GM15510 (cell line): ENCODE measurements around the gene TBX1.

Experiments
- POLR2A ChIP-seq: IDR thresholded peaks from 3 replicates; pipeline ENCODE4 v1.6.1; 2011; ENCODE audit warnings: borderline replicate concordance; ENCODE audit not compliant: insufficient read length; ENCODE audit errors: extremely low read depth

The TBX1 gene

DNA sequence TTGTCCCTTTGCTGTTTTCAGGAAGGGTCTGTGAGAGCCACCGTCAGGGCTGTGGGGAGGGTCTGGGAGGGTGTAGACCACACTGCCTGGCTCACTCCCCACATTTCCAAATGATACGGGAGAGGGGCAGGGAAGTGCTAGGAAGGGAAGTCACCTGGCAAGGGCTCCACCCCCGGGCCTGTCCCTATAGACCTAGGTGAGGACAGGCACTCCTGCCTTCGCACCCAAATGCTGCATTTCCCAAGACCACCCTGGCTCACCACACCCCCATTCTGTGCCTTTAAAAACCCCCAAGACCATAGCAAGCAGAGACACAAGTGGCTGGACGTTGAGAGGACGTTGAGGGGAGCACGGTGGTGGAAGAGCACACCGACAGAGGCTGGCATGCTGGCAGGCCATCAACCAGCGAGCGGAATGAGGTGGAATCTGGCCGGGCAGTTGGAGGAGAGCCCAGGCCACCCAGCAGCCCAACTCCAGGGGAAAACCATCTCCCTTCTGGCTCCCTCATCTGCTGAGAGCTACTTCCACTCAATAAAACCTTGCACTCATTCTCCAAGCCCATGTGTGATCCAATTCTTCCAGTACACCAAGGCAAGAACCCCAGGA lies 48.4 kb downstream of the TBX1 start:
- no peak for TF ChIP-seq POLR2A

DNA sequence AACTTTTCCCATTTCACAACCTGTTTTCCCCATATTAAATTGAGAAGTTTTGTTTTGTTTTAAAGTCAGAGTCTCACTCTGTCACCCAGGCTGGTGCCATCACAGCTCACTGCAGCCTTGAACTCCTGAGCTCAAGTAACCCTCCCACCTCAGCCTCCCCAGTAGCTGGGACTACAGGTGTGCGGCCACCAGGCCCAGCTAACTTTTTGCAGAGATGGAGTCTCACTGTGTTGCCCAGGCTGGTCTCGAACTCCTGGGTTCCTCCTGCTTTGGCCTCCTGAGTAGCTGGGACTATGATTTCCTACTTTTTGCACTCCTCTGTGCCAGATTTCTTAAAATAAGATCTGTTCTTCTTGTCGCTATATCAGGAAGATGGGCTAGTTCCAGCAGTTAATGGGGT lies 49.2 kb downstream of the TBX1 start:
- no peak for TF ChIP-seq POLR2A

DNA sequence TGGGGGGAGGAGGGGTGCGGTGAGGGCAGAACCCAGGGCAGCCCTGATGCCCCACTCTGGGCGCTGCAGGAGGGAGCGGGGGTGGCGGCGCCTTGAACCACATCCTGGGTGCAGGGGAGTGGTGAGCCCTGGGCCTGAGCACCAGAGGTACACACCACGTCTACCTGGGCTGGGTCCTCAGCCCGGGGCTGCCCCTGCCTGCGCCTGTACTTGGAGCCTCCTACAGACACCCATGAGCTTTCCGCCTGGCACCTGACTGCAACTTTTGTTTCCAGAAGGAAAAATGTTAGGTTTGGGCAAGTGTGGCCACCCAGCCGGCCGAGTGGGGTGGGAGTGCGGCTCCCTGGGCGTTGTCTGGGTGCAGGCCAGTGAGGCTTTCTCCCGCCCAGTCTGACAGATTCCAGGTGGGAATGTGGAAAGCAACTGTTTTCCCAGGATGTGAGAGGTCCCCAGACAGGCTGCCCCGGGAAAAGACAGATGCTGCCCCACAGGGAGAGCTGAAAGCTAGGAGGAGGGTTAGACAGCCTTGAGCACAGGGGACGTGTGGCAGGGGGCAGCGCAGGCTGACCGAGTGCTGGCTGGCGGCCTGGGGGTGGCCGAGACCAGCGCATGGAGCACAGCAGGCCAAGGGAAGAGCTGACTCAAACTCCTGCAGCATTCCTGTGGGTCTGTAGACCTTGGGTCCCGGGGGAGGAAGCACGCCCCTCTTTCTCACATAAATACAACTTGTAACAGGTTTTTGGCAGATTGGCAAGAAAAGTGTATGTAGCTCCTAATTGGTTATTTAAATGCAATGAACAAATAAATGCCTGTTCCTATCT lies 50.0 kb downstream of the TBX1 start:
- no peak for TF ChIP-seq POLR2A

DNA sequence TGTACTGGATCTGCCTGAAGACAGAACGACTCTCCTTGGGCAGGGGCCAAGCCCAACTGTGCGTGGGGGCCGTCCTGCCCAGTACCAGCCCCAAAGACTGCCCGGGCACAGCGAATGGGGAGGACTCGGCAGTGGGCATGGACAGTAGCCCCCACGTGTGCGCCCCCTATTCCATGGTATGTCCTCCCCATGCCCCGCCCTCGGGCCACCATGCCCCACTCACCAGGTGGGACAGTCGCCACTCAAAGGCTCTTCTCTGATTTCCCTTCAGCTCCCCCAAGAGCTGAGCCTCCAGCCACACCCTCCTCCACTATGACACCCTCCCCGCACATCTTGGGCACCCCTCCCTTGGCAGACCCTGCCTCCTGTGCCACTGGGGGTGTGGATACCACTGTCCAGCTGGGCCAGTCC lies 50.6 kb downstream of the TBX1 start:
- no peak for TF ChIP-seq POLR2A

DNA sequence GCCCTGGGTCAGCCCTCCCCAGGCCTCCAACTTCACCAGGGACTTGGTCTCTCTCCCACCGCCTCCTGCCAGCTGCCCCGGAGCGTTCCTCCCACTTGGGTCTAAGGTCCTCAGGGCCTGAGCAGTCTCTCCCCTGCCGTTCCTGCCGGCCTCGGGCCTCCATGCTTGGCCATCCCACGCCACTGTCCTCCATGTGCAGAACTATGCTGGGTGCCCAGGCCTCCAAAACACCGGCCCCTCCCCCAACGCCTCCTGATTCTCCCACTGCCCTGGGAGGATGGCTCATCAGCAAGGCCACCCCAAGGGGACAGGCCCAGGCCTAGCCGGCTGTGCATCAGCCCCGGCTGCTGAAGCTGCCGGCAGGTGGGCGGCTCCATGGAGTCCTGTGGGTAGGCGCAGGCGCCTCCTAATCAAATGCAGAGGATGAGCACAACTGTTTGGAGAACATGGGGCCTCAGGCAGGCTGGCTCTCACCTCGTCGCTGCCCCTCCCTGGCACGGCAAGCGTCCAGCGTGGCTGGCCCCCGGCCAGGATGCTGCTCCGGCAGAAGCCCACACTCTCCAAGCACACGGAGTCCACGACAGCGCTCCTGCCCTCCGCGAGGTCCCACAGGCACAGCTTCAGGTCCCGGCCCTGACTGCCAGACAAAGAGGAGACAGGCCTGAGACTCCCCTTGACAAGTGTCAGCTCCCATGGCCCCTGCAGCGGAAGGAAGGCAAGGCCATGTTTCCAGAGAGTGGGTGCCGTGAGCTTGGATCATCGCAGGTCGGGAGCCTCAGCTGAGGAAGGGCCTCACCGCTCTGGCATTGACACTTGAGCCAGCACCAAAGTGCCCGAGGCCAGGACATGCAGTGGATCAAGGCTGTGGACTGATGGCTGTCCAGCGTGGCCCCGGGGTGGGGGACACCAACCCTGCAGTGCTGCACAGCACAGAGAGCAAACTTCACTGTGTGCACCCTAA lies 51.5 kb downstream of the TBX1 start:
- no peak for TF ChIP-seq POLR2A

DNA sequence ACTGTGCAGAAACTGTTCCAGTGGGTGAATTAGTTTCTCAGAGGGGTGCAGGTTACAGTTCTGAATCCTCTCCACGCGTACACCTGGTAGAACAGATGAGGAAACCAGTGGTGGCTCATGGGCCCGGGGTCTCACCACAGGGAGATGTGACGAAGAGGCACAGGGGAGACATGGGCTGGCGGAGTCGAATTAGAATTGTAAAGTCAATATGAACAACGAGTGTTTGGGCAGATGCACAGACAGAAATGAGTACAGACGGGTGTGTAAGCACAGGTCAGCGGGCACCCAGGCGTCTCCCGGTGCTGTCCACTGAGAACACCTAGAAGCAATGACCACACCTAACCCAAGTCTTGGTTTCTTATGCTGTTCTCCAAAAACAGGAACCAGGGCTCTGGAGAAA lies 52.3 kb downstream of the TBX1 start:
- TF ChIP-seq POLR2A: no peak

DNA sequence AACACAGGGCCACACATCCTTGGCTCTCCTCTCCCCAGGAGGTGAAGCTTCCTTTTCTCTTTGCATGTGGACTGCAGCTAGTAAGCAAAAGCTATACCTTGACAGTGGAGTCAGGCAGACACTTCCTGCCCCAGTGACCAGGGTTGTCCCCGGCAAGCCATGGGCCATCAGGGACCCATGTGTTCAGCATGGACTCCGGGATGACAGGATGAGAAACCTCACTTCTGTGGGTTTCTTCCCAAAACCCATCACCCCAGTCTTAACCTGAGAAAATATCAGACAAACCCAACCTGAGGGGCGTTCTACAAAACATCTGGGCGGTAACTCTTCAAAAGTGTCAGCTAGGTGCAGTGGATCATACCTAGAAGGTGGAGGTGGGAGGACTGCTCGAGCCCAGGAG lies 53.9 kb downstream of the TBX1 start:
- TF ChIP-seq POLR2A: no peak

DNA sequence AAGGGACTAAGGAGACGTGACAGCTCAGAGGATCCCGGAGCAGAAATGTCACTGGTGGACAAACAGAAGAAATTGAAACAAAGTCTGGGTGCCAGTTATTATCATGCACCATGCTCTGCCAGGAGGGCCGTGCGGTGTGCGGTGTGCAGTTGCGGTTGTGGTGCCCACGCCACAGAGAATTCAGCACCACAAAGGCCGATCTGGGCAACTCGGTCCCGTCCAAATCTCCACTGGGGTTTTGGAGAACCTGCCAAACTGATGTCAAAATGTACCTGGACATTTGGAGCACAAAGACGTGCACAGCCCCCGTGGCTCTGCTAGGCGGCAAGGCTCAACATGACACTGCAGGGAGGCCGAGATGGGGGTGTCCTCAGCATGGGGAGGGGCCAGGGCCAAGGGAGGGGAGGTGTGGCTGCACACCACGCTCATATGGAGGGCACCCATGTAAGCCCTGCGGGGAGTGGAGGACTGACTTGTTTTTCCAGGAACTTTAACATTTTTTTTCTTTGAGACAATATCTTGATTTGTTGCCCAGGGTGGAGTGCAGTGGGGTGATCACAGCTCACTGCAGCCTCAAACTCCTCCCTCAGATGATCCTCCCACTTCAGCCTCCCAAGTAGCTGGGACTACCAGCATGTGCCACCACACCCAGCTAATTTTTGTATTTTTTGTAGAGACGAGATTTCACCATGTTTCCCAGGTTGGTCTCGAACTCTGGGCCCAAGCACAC lies 54.7 kb downstream of the TBX1 start:
- no peak for TF ChIP-seq POLR2A

DNA sequence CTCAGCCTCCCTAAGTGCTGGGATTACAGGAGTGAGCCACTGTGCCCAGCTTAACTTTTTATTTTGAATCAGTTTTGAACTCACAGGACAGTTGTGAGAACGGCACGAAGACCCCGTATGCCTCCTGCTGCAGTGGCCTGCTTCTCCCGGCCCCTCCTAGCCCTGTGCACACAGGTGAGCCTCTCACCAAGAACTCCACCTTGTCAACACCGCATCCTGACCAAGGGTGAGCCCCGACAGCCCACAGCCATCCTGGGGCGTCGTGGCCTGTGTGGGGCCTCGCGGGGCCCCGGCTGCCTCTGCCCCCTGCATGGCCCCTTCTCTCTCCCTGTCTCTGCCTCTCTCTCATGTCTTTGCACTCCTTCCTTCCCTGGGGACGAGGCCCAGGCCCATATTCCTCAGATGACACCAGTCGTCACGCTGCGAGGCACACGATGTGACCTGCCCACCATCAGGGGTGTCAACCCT lies 55.3 kb downstream of the TBX1 start:
- no peak for TF ChIP-seq POLR2A

DNA sequence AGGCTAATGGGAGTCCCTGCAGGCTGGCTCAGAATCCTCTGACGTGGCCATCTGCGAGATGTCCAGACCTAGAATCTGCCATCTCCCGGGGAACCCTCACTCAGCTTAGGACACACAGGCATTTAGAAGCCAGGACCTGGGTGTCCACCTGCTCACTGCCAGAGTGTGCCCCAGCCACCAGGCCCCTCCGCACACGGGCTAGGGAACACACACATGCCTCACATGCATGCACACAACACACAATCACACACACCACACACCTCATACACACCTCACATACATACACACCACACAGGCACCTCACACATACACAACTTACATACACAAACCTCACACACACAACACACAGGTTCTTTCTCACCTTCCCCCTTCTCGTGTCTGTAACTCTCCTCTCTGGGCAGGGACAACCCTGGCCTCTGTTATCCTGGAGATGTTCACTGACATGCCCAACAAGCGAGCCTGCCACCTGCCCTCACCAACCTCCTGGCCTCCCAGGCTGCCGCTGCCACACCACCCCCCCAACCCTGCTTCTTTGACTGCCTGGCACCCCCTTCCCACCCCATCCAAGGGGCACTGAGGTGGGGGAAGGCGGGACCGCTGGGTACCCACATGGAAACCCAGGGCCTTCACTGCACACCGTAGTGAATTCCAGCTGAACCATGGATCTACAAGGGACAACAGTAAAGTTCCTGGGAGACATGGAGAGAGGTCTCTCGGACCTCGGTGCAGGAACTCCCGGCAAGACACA lies 56.0 kb downstream of the TBX1 start:
- no peak for TF ChIP-seq POLR2A
